Endothelial cell of umbilical vein (primary cell): Measurements from ENCODE around the gene RET. TPM values are rescaled to one million over a fixed set of nuclear protein-coding genes. Genes with fewer than 3 reads are reported as not detected.

Experiments
- BruUV-seq: library from RNA; stranded (reverse); fragments of 400-500 nt; replicated peaks from 2 replicates; lab custom pipeline; 2021; lab: Mats Ljungman, UMichigan
- CTCF ChIA-PET: fragments of 300-600, 350-600 bp; sonication (Branson Sonifier 250); formaldehyde crosslinking; loops from one replicate; lab custom pipeline; 2021; ENCODE audit warnings: antibody characterized with exemption, inconsistent platforms; lab: Charles Lee
- POLR2A ChIA-PET: fragments of 300-600, 350-600 bp; sonication (Branson Sonifier 250); formaldehyde crosslinking; loops from one replicate; lab custom pipeline; 2021; ENCODE audit warnings: antibody characterized with exemption, inconsistent platforms; lab: Charles Lee
- DNase-seq: peaks from one replicate; pipeline ENCODE4 v3.0.0-alpha.2; 2011; ENCODE audit warnings: low read depth, low spot score
- FAIRE-seq: peaks from 2 replicates; lab custom pipeline; 2011; peaks lifted over from hg19 to GRCh38; lab: Jason Lieb, UNC
- H2AFZ ChIP-seq: 2 replicates; pipeline ENCODE4 v1.6.0; 2012; ENCODE audit warnings: low read depth, low read length, control low read depth, inconsistent platforms
- H3K27ac ChIP-seq: 2 replicates; pipeline ENCODE4 v1.5.1; 2011; ENCODE audit warnings: low read depth, mild to moderate bottlenecking, control low read depth, low read length, moderate library complexity; ENCODE audit not compliant: insufficient read depth
- H3K27me3 ChIP-seq, 2 experiments: 2 replicates each; pipeline versions ENCODE4 v1.6.0 to v1.6.1; 2011; ENCODE audit warnings: low read length in 2 of 2, mixed read lengths in 1 of 2; ENCODE audit not compliant: control insufficient read depth in 2 of 2, insufficient read depth in 2 of 2
- H3K36me3 ChIP-seq, 2 experiments: 2 replicates in 1 of 2; 3 replicates in 1 of 2; pipeline ENCODE4 v1.5.1; 2011; ENCODE audit warnings: low read length in 2 of 2, mild to moderate bottlenecking in 1 of 2, moderate library complexity in 1 of 2; ENCODE audit not compliant: control insufficient read depth in 2 of 2, insufficient read depth in 2 of 2; ENCODE audit errors: extremely low read depth in 1 of 2
- H3K4me1 ChIP-seq: 3 replicates; pipeline ENCODE4 v1.5.1; 2011; ENCODE audit warnings: mild to moderate bottlenecking, low read length; ENCODE audit not compliant: control insufficient read depth, insufficient read depth; ENCODE audit errors: extremely low read depth
- H3K4me2 ChIP-seq: 2 replicates; pipeline ENCODE4 v1.6.1; 2011; ENCODE audit warnings: low read length, control low read depth, mixed read lengths; ENCODE audit not compliant: insufficient read depth
- H3K4me3 ChIP-seq, 3 experiments: fragments of 200-600 bp in 1 of 3; sonication (generic), shearing (Covaris generic) in 1 of 3; replicated peaks in 1 of 3; 2 replicates each; pipeline ENCODE4 v1.5.1; 2011 to 2016; ENCODE audit warnings: control low read depth in 3 of 3, low read length in 3 of 3, mild to moderate bottlenecking in 2 of 3, inconsistent platforms in 1 of 3, low read depth in 1 of 3, moderate library complexity in 1 of 3; ENCODE audit not compliant: insufficient read depth in 1 of 3
- H3K79me2 ChIP-seq: 2 replicates; pipeline ENCODE4 v1.6.0; 2012; ENCODE audit warnings: low read length, inconsistent platforms; ENCODE audit not compliant: control insufficient read depth, insufficient read depth
- H3K9ac ChIP-seq: replicated peaks from 2 replicates; pipeline ENCODE3; 2011; ENCODE audit warnings: low read length, control low read depth; ENCODE audit not compliant: insufficient read depth; ENCODE audit errors: extremely low read depth
- H3K9me1 ChIP-seq: replicated peaks from 3 replicates; pipeline ENCODE4 v1.6.0; 2011; ENCODE audit warnings: mild to moderate bottlenecking, low read length; ENCODE audit not compliant: control insufficient read depth, insufficient read depth; ENCODE audit errors: extremely low read depth
- H3K9me3 ChIP-seq: replicated peaks from 2 replicates; pipeline ENCODE4 v1.5.1; 2012; ENCODE audit warnings: low read length, inconsistent platforms; ENCODE audit not compliant: control insufficient read depth, insufficient read depth
- H4K20me1 ChIP-seq: replicated peaks from 2 replicates; pipeline ENCODE3; 2011; ENCODE audit warnings: mild to moderate bottlenecking, low read length; ENCODE audit not compliant: control insufficient read depth, insufficient read depth; ENCODE audit errors: extremely low read depth
- EZH2 ChIP-seq: IDR thresholded peaks from 2 replicates; pipeline ENCODE4 v1.6.1; 2012; ENCODE audit warnings: borderline replicate concordance, low read depth, mild to moderate bottlenecking, moderate library complexity, low read length, inconsistent platforms; ENCODE audit not compliant: severe bottlenecking
- FOS ChIP-seq: IDR thresholded peaks from 2 replicates; pipeline ENCODE4 v1.6.1; 2011; ENCODE audit warnings: mild to moderate bottlenecking, low read length, moderate library complexity, borderline replicate concordance; ENCODE audit not compliant: insufficient read depth
- GATA2 ChIP-seq: IDR thresholded peaks from 2 replicates; pipeline ENCODE4 v1.7.0; 2011; ENCODE audit warnings: low read depth, mild to moderate bottlenecking, moderate library complexity, mixed read lengths, low read length; ENCODE audit not compliant: insufficient read length, insufficient read depth
- JUN ChIP-seq: IDR thresholded peaks from 2 replicates; pipeline ENCODE4 v1.6.1; 2011; ENCODE audit warnings: borderline replicate concordance, low read depth; ENCODE audit not compliant: insufficient read length, insufficient read depth
- MYC ChIP-seq: IDR thresholded peaks from one replicate; pipeline ENCODE4 v1.6.1; 2011; ENCODE audit warnings: mild to moderate bottlenecking, low read depth, low read length
- POLR2A ChIP-seq: IDR thresholded peaks from 2 replicates; pipeline ENCODE4 v1.6.1; 2012; ENCODE audit warnings: low read depth, mild to moderate bottlenecking, control low read depth, low read length
- POLR2AphosphoS5 ChIP-seq: IDR thresholded peaks from 2 replicates; pipeline ENCODE4 v1.6.1; 2012; ENCODE audit warnings: low read depth, mild to moderate bottlenecking, control low read depth, low read length, moderate library complexity; ENCODE audit not compliant: insufficient read depth
- dilution Hi-C: fragments of 300-500 bp; cut with MboI; formaldehyde crosslinking; loops from one replicate; pipeline ENCODE4 v1.15.0; 2019; ENCODE audit warnings: low sequenced_read_pairs; ENCODE audit not compliant: extremely low pct_ligation_motif_present
- intact Hi-C: fragments of 100-400 bp; cut with micrococcal nuclease; formaldehyde crosslinking; loops from one replicate; pipeline ENCODE4 v1.10.0; 2022
- polyA plus RNA-seq, 4 experiments: library from polyadenylated mRNA; depleted of rRNA in 3 of 4; stranded (reverse) in 3 of 4; unstranded in 1 of 4; fragments of >200 nt; gene quantifications; 2 replicates each; pipeline versions ENCODE4 v1.2.1 to v1.2.3, GENCODE V29; 2011 to 2012; ENCODE audit warnings: missing spikeins in 1 of 4
- total RNA-seq: library from RNA; stranded (reverse); gene quantifications from 2 replicates; pipeline ENCODE4 v1.2.3, GENCODE V29; 2021
- TF ChIP-seq, protein P1 (sequence below): IDR thresholded peaks from 2 replicates; pipeline ENCODE4 v1.6.1; 2011; ENCODE audit not compliant: insufficient read depth, insufficient read length
- TF ChIP-seq, protein P2 (sequence below), 2 donors: IDR thresholded peaks; 1 replicate in 1 of 2; 2 replicates in 1 of 2; pipeline ENCODE4 v1.5.1; 2011; ENCODE audit warnings: low read length in 2 of 2, mild to moderate bottlenecking in 2 of 2, moderate library complexity in 2 of 2, control low read depth in 1 of 2, inconsistent platforms in 1 of 2, low read depth in 1 of 2; ENCODE audit not compliant: insufficient read depth in 1 of 2; ENCODE audit errors: extremely low read depth in 1 of 2

The RET gene
- total and polyA plus RNA-seq, 2 donors (not counting 3 experiments of a cell fraction or from before 2014, with no cell fraction given) = 0.04 to 0.22 TPM

DNA sequence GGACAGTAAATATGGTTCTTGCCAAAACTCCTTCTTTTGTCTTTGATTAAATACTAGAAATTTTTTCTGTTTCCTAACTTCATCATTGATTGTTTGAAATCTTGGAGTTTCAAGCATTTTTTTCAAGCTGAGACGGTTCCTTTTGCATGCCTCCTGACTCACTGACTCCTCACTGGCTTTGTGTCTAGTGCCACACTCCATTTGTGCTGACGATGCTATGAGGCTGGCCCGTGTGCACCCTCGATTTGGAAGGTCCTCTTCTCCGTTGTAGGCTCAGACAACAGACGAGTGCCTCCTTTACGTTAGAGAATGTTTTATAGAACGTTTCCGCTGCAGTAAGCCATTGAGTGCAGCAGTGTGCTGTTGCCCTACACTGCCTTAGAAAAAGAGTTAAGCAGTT, 50.6 kb downstream of the RET start:
- no peak for FAIRE-seq
- no peaks in the 10 kb centered on the region for H3K36me3 ChIP-seq
- H3K4me2 ChIP-seq = no peak overlapping the region
- intact Hi-C loops (no loop called here), dilution Hi-C loops (no loop called here)
- no peak for DNase-seq
- no peaks in the 10 kb centered on the region for H3K9me1 ChIP-seq
- no peaks in the 10 kb centered on the region for H3K79me2 ChIP-seq
- CTCF ChIA-PET = no interaction called here
- peaks cover 6% of the 10 kb centered on the region for H3K4me1 ChIP-seq
- POLR2A ChIA-PET = no interaction called here
- H3K9me3 ChIP-seq = no peaks in the 10 kb centered on the region
- peaks cover 6 to 10% of the 10 kb centered on the region in 2 experiments for H3K27me3 ChIP-seq
- no peak overlapping the region for H2AFZ ChIP-seq
- H4K20me1 ChIP-seq = no peaks in the 10 kb centered on the region
- no peak overlapping the region for H3K4me3 ChIP-seq
- H3K27ac ChIP-seq = no peak overlapping the region
- H3K9ac ChIP-seq = no peak overlapping the region
- TF ChIP-seq JUN (no peak), GATA2 (no peak), EZH2 (no peak), POLR2A (no peak), POLR2AphosphoS5 (no peak), FOS (no peak), MYC (no peak)
- TF ChIP-seq, protein P1, sequence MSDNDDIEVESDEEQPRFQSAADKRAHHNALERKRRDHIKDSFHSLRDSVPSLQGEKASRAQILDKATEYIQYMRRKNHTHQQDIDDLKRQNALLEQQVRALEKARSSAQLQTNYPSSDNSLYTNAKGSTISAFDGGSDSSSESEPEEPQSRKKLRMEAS = no peak
- TF ChIP-seq, protein P2, sequence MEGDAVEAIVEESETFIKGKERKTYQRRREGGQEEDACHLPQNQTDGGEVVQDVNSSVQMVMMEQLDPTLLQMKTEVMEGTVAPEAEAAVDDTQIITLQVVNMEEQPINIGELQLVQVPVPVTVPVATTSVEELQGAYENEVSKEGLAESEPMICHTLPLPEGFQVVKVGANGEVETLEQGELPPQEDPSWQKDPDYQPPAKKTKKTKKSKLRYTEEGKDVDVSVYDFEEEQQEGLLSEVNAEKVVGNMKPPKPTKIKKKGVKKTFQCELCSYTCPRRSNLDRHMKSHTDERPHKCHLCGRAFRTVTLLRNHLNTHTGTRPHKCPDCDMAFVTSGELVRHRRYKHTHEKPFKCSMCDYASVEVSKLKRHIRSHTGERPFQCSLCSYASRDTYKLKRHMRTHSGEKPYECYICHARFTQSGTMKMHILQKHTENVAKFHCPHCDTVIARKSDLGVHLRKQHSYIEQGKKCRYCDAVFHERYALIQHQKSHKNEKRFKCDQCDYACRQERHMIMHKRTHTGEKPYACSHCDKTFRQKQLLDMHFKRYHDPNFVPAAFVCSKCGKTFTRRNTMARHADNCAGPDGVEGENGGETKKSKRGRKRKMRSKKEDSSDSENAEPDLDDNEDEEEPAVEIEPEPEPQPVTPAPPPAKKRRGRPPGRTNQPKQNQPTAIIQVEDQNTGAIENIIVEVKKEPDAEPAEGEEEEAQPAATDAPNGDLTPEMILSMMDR (IDR thresholded peaks at IDR 0.05; ENCODE audit: extremely low read depth in 1 of 2, insufficient read depth in 1 of 2, low read depth in 1 of 2, low read length in 2 of 2) = no peak
- BruUV-seq = no TSS peak
